OCI-LY7 (cell line): Measurements from ENCODE around the gene PLCXD1. TPM values are rescaled to one million over a fixed set of nuclear protein-coding genes. Genes with fewer than 3 reads are reported as not detected.
"Not testable (repeated sequence)": the region's sequence is repeated elsewhere in the genome, so short reads cannot be mapped to it uniquely, and the experiment has no call there.

Experiments used
- BruUV-seq: library from RNA; stranded (reverse); fragments of 400-500 nt; replicated peaks from 2 replicates; lab custom pipeline; 2021; lab: Mats Ljungman, UMichigan
- CTCF ChIA-PET: fragments of 300-600 bp; sonication (Branson Sonifier 250); formaldehyde crosslinking; loops from one replicate; lab custom pipeline; 2022; ENCODE audit warnings: antibody characterized with exemption; ENCODE audit not compliant: unreplicated experiment; lab: Charles Lee
- POLR2A ChIA-PET: fragments of 300-600 bp; sonication (Branson Sonifier 250); formaldehyde crosslinking; loops from one replicate; lab custom pipeline; 2022; ENCODE audit warnings: antibody characterized with exemption; lab: Charles Lee
- DNase-seq: peaks from one replicate; pipeline ENCODE4 v3.0.0-alpha.2; 2015; ENCODE audit warnings: low spot score
- H2AFZ ChIP-seq: fragments of 200-600 bp; sonication (generic), shearing (Covaris generic); 2 replicates; pipeline ENCODE4 v1.6.1; 2014; ENCODE audit warnings: mild to moderate bottlenecking, antibody characterized with exemption, low read length, moderate library complexity
- H3K27ac ChIP-seq: fragments of 200-600 bp; sonication (generic); 2 replicates; pipeline ENCODE4 v1.5.1; 2014; ENCODE audit warnings: mixed run types, low read depth, mild to moderate bottlenecking, moderate library complexity, low read length, inconsistent platforms; ENCODE audit not compliant: poor library complexity, severe bottlenecking
- H3K36me3 ChIP-seq: fragments of 200-600 bp; sonication (generic); 2 replicates; pipeline ENCODE4 v1.6.1; 2014; ENCODE audit warnings: mild to moderate bottlenecking, antibody characterized with exemption, low read length, moderate library complexity, mixed read lengths; ENCODE audit not compliant: insufficient read depth
- H3K4me1 ChIP-seq: fragments of 200-600 bp; sonication (generic); 2 replicates; pipeline ENCODE4 v1.5.1; 2014; ENCODE audit warnings: mild to moderate bottlenecking, low read length; ENCODE audit not compliant: insufficient read depth, poor library complexity, severe bottlenecking
- H3K4me2 ChIP-seq: fragments of 200-600 bp; sonication (generic); 2 replicates; pipeline ENCODE4 v1.6.1; 2014; ENCODE audit warnings: mild to moderate bottlenecking, low read length
- H3K4me3 ChIP-seq: fragments of 200-600 bp; sonication (generic); 2 replicates; pipeline ENCODE4 v1.5.1; 2014; ENCODE audit warnings: mild to moderate bottlenecking, low read depth, low read length; ENCODE audit not compliant: poor library complexity, severe bottlenecking
- H3K79me2 ChIP-seq: fragments of 200-600 bp; sonication (generic); 2 replicates; pipeline ENCODE4 v1.6.1; 2016; ENCODE audit warnings: low read depth, mild to moderate bottlenecking, low read length, moderate library complexity, mixed read lengths; ENCODE audit not compliant: insufficient read depth
- H3K9me2 ChIP-seq: fragments of 200-600 bp; sonication (generic); 2 replicates; pipeline ENCODE4 v1.6.1; 2016; ENCODE audit warnings: mild to moderate bottlenecking, low read length, mixed read lengths; ENCODE audit not compliant: insufficient read depth
- H3K9me3 ChIP-seq: fragments of 200-600 bp; sonication (generic); 2 replicates; pipeline ENCODE4 v1.6.1; 2014; ENCODE audit warnings: mild to moderate bottlenecking, mixed run types, low read length, mixed read lengths
- H4K20me1 ChIP-seq: fragments of 200-600 bp; sonication (generic); 2 replicates; pipeline ENCODE4 v1.6.1; 2014; ENCODE audit warnings: mild to moderate bottlenecking, antibody characterized with exemption, low read length, moderate library complexity, mixed read lengths; ENCODE audit not compliant: insufficient read depth
- CTCF ChIP-seq: fragments of 200-600 bp; sonication (generic); conservative IDR thresholded peaks from 2 replicates; pipeline ENCODE4 v1.5.1; 2014; ENCODE audit warnings: mild to moderate bottlenecking, antibody characterized with exemption, low read length, moderate library complexity, mixed read lengths
- EZH2phosphoT487 ChIP-seq: fragments of 200-600 bp; sonication (generic); IDR thresholded peaks from 2 replicates; pipeline ENCODE4 v1.6.1; 2018; ENCODE audit warnings: low read depth, borderline replicate concordance, mild to moderate bottlenecking, mixed run types, antibody characterized with exemption, low read length, moderate library complexity, mixed read lengths
- intact Hi-C: fragments of 100-400 bp; cut with micrococcal nuclease; formaldehyde crosslinking; loops from one replicate; pipeline ENCODE4 v1.10.0; 2022; ENCODE audit not compliant: unreplicated experiment
- total RNA-seq, 2 experiments: library from RNA; depleted of rRNA in 1 of 2; stranded (reverse); fragments of >200 nt in 1 of 2; shearing (Covaris generic) in 1 of 2; gene quantifications; 2 replicates each; pipeline ENCODE4 v1.2.3, GENCODE V29; 2014 to 2022

The PLCXD1 gene
- total RNA-seq, 2 experiments from 2014 or later: 86.0 to 133 TPM

GRCh38 chrX:261167-261918, 19.8 kb upstream of the PLCXD1 start:
- Histone ChIP-seq H3K27ac (no peak overlapping the region), H3K79me2 (no peaks in the 10 kb centered on the region), H3K9me3 (no peaks in the 10 kb centered on the region), H3K4me3 (no peak overlapping the region), H2AFZ (no peak overlapping the region), H3K36me3 (no peaks in the 10 kb centered on the region), H4K20me1 (no peaks in the 10 kb centered on the region), H3K4me1 (no peaks in the 10 kb centered on the region), H3K9me2 (no peaks in the 10 kb centered on the region), H3K4me2 (no peak overlapping the region)
- no peak for DNase-seq
- no peak for TF ChIP-seq CTCF
- intact Hi-C loops: no loop called here
- ChIA-PET POLR2A (no interaction called here), CTCF (no interaction called here)
- BruUV-seq: no TSS peak

- Histone ChIP-seq H3K27ac (no peak overlapping the region), H2AFZ (no peak overlapping the region), H3K79me2 (no peaks in the 10 kb centered on the region), H3K9me3 (no peaks in the 10 kb centered on the region), H3K4me2 (no peak overlapping the region), H3K4me3 (no peak overlapping the region), H3K9me2 (no peaks in the 10 kb centered on the region), H3K4me1 (no peaks in the 10 kb centered on the region), H3K36me3 (no peaks in the 10 kb centered on the region), H4K20me1 (no peaks in the 10 kb centered on the region)
- CTCF ChIA-PET: no interaction called here
- POLR2A ChIA-PET: no interaction called here
- DNase-seq: no peak
- BruUV-seq: no TSS peak
- TF ChIP-seq CTCF (no peak), EZH2phosphoT487 (no peak)
- intact Hi-C loops: no loop called here
Measured at GRCh38 chrX:261919-262352, 19.2 kb upstream of the PLCXD1 start.

GRCh38 chrX:262381-262909, 18.7 kb upstream of the PLCXD1 start:
- CTCF ChIA-PET: no interaction called here
- Histone ChIP-seq H3K36me3 (no peaks in the 10 kb centered on the region), H3K9me3 (no peaks in the 10 kb centered on the region), H3K4me3 (no peak overlapping the region), H3K27ac (no peak overlapping the region), H2AFZ (no peak overlapping the region), H3K4me1 (no peaks in the 10 kb centered on the region), H4K20me1 (no peaks in the 10 kb centered on the region), H3K9me2 (no peaks in the 10 kb centered on the region), H3K4me2 (no peak overlapping the region), H3K79me2 (no peaks in the 10 kb centered on the region)
- TF ChIP-seq EZH2phosphoT487: no peak
- TF ChIP-seq CTCF: no peak
- BruUV-seq: no TSS peak
- no peak for DNase-seq
- intact Hi-C loops: no loop called here
- POLR2A ChIA-PET: no interaction called here

GRCh38 chrX:264006-264405, 17.2 kb upstream of the PLCXD1 start:
- BruUV-seq, DNase-seq, POLR2A ChIA-PET, H3K4me1 ChIP-seq, H3K36me3 ChIP-seq, H3K79me2 ChIP-seq, intact Hi-C loops, H4K20me1 ChIP-seq, H3K9me2 ChIP-seq, H2AFZ ChIP-seq, H3K4me2 ChIP-seq, H3K4me3 ChIP-seq, CTCF ChIA-PET, H3K9me3 ChIP-seq, H3K27ac ChIP-seq: not testable (repeated sequence)
